Measurements from ENCODE around the gene ENPP3.
"Not testable (repeated sequence)": the region's sequence is repeated elsewhere in the genome, so short reads cannot be mapped to it uniquely, and the experiment has no call there.

ENPP3 gene

GRCh38 chr6:131692589-131692988 is 55.5 kb downstream of the ENPP3 start:
- Histone ChIP-seq H3K4me2 (no peak overlapping the region), H3K36me3 (no peaks in the 10 kb centered on the region)

GRCh38 chr6:131693384-131693783 is 56.3 kb downstream of the ENPP3 start:
- Histone ChIP-seq H3K4me2 (no peak overlapping the region), H4K20me1 (peaks cover 0 to 4% (median 0%) of the 10 kb centered on the region in 11 experiments; a peak in 1 of 22 replicates), H3K27ac (no peak overlapping the region)

More at GRCh38 chr6:131692589-131692988, 55.5 kb downstream of the ENPP3 start:
- H4K20me1 ChIP-seq, result peaks cover 0 to 2% (median 0%) of the 10 kb centered on the region in 11 experiments; a peak in 1 of 22 replicates
- peaks cover 0 to 49% (median 0%) of the 10 kb centered on the region in 11 experiments; a peak in 7 of 22 replicates for H3K27me3 ChIP-seq
- H3K9ac ChIP-seq, result no peak overlapping the region
- H3K9me3 ChIP-seq (replicated peaks in 1 of 11), result 0 out of 22 replicates have a peak, but pooled peaks cover 0 to 2% (median 0%) of the 10 kb centered on the region in 11 experiments
- no peak overlapping the region for H3K4me3 ChIP-seq
- no peak for TF ChIP-seq Cebpa-rat (IDR thresholded peaks at IDR 0.05)
- H3K4me1 ChIP-seq, result peaks cover 0 to 35% (median 12%) of the 10 kb centered on the region in 10 experiments; a peak in 13 of 20 replicates
- no peak overlapping the region for H3K27ac ChIP-seq

GRCh38 chr6:131694832-131695426 is 57.8 kb downstream of the ENPP3 start:
- TF ChIP-seq Cebpa-rat (IDR thresholded peaks at IDR 0.05), result no peak
- H3K36me3 ChIP-seq, result no peaks in the 10 kb centered on the region
- no peak overlapping the region for H3K4me2 ChIP-seq
- H3K27me3 ChIP-seq, result peaks cover 0 to 44% (median 0%) of the 10 kb centered on the region in 11 experiments; a peak in 7 of 22 replicates
- H3K4me3 ChIP-seq, result no peak overlapping the region
- peaks cover 0 to 4% (median 0%) of the 10 kb centered on the region in 11 experiments; a peak in 1 of 22 replicates for H4K20me1 ChIP-seq
- no peak overlapping the region for H3K9ac ChIP-seq
- H3K9me3 ChIP-seq (replicated peaks in 1 of 11), result no peaks in the 10 kb centered on the region
- no peak overlapping the region for H3K27ac ChIP-seq
- peaks cover 0 to 17% (median 7%) of the 10 kb centered on the region in 10 experiments; a peak in 13 of 20 replicates for H3K4me1 ChIP-seq

More at GRCh38 chr6:131693384-131693783, 56.3 kb downstream of the ENPP3 start:
- no peak for TF ChIP-seq Cebpa-rat (IDR thresholded peaks at IDR 0.05)
- H3K27me3 ChIP-seq, result peaks cover 0 to 53% (median 0%) of the 10 kb centered on the region in 11 experiments; a peak in 7 of 22 replicates
- peaks cover 0 to 30% (median 12%) of the 10 kb centered on the region in 10 experiments; a peak in 13 of 20 replicates for H3K4me1 ChIP-seq
- no peak overlapping the region for H3K9ac ChIP-seq
- H3K4me3 ChIP-seq, result no peak overlapping the region
- H3K36me3 ChIP-seq, result no peaks in the 10 kb centered on the region
- 0 out of 22 replicates have a peak, but pooled peaks cover 0 to 2% (median 0%) of the 10 kb centered on the region in 11 experiments for H3K9me3 ChIP-seq (replicated peaks in 1 of 11)

- H3K9ac ChIP-seq, result no peak overlapping the region
- H3K4me2 ChIP-seq, result no peak overlapping the region
- H3K27me3 ChIP-seq, result peaks cover 0 to 36% (median 0%) of the 10 kb centered on the region in 11 experiments; a peak in 7 of 22 replicates
- peaks cover 0 to 4% (median 0%) of the 10 kb centered on the region in 10 experiments; a peak in 5 of 20 replicates for H3K4me1 ChIP-seq
- peaks cover 0 to 4% (median 0%) of the 10 kb centered on the region in 11 experiments; a peak in 1 of 22 replicates for H4K20me1 ChIP-seq
- no peak for TF ChIP-seq Cebpa-rat (IDR thresholded peaks at IDR 0.05)
- no peak overlapping the region for H3K27ac ChIP-seq
- H3K4me3 ChIP-seq, result no peak overlapping the region
- no peaks in the 10 kb centered on the region for H3K9me3 ChIP-seq (replicated peaks in 1 of 11)
- no peaks in the 10 kb centered on the region for H3K36me3 ChIP-seq
Measured at GRCh38 chr6:131696956-131697355, 59.9 kb downstream of the ENPP3 start.

GRCh38 chr6:131700851-131701250 is 63.7 kb downstream of the ENPP3 start:
- H3K27me3 ChIP-seq, result peaks cover 0 to 18% (median 0%) of the 10 kb centered on the region in 11 experiments; a peak in 5 of 22 replicates
- not testable (repeated sequence) for H3K4me2 ChIP-seq; H4K20me1 ChIP-seq; H3K9me3 ChIP-seq (replicated peaks in 1 of 11); H3K36me3 ChIP-seq; H3K4me1 ChIP-seq; H3K4me3 ChIP-seq; H3K27ac ChIP-seq; H3K9ac ChIP-seq

GRCh38 chr6:131703905-131704304 is 66.8 kb downstream of the ENPP3 start:
- H4K20me1 ChIP-seq; H3K4me1 ChIP-seq; H3K4me3 ChIP-seq; H3K4me2 ChIP-seq; H3K9ac ChIP-seq; H3K9me3 ChIP-seq (replicated peaks in 1 of 11); H3K27me3 ChIP-seq; H3K27ac ChIP-seq; H3K36me3 ChIP-seq: not testable (repeated sequence)

- H4K20me1 ChIP-seq; H3K9ac ChIP-seq; H3K4me3 ChIP-seq; H3K27me3 ChIP-seq; H3K36me3 ChIP-seq; H3K4me1 ChIP-seq; H3K27ac ChIP-seq; H3K9me3 ChIP-seq (replicated peaks in 1 of 11); H3K4me2 ChIP-seq: not testable (repeated sequence)
Measured at GRCh38 chr6:131710917-131711316, 73.8 kb downstream of the ENPP3 start, which contains the start of gene CTAGE9. Gene CTAGE9, minus strand, starts transcription at chr6:131711017. Its CDS starts 0 bp downstream, at chr6:131711017.

GRCh38 chr6:131715567-131715966 is 78.5 kb downstream of the ENPP3 start:
- H3K4me3 ChIP-seq; H4K20me1 ChIP-seq; H3K36me3 ChIP-seq; H3K4me1 ChIP-seq; H3K9me3 ChIP-seq (replicated peaks in 1 of 11); H3K4me2 ChIP-seq; H3K9ac ChIP-seq; H3K27me3 ChIP-seq; H3K27ac ChIP-seq: not testable (repeated sequence)

- Histone ChIP-seq H3K9me3 (replicated peaks in 1 of 11) (0 out of 22 replicates have a peak, but pooled peaks cover 0 to 2% (median 0%) of the 10 kb centered on the region in 11 experiments), H3K9ac (no peak overlapping the region)
Measured at GRCh38 chr6:131717836-131718542, 80.9 kb downstream of the ENPP3 start.

More at GRCh38 chr6:131717836-131718542, 80.9 kb downstream of the ENPP3 start:
- TF ChIP-seq Cebpa-rat (IDR thresholded peaks at IDR 0.05), result no peak
- Histone ChIP-seq H4K20me1 (no peaks in the 10 kb centered on the region; a peak in 1 of 22 replicates), H3K4me3 (no peak overlapping the region), H3K36me3 (no peaks in the 10 kb centered on the region), H3K27ac (no peak overlapping the region), H3K27me3 (no peaks in the 10 kb centered on the region), H3K4me1 (peaks cover 0 to 12% (median 0%) of the 10 kb centered on the region in 10 experiments; a peak in 4 of 20 replicates), H3K4me2 (no peak overlapping the region)

All from BLaER1 treated with 17β-estradiol and CSF1 and Interleukin-3, amounts not matched to agents 10 nM and 100 nM (cell line).